Panc1 (cell line): ENCODE results near the gene ZFP36L2.

ENCODE experiments used
- CTCF ChIP-seq: fragments of 450-650 bp; IDR thresholded peaks from 2 replicates; pipeline ENCODE4 v1.5.1; 2017; ENCODE audit warnings: mild to moderate bottlenecking
- POLR2AphosphoS5 ChIP-seq: IDR thresholded peaks from 2 replicates; pipeline ENCODE4 v1.6.1; 2012; ENCODE audit warnings: mild to moderate bottlenecking, low read depth, low read length, moderate library complexity
- SIN3A ChIP-seq: IDR thresholded peaks from 2 replicates; pipeline ENCODE4 v1.6.1; 2012; ENCODE audit warnings: low read depth, mild to moderate bottlenecking, low read length, moderate library complexity, borderline replicate concordance; ENCODE audit not compliant: insufficient read depth
- TCF7L2 ChIP-seq: IDR thresholded peaks from 2 replicates; pipeline ENCODE4 v1.6.1; 2011; ENCODE audit warnings: mild to moderate bottlenecking, low read depth, low read length, inconsistent platforms
- TF ChIP-seq, protein P1 (sequence below), 2 experiments: IDR thresholded peaks; 2 replicates each; pipeline ENCODE4 v1.6.1; 2011 to 2012; ENCODE audit warnings: low read depth in 2 of 2, control low read depth in 1 of 2, low read length in 1 of 2, mild to moderate bottlenecking in 1 of 2, moderate library complexity in 1 of 2; ENCODE audit not compliant: insufficient read depth in 1 of 2

GRCh38 chr2:43241558-43241957 is 15.2 kb upstream of the ZFP36L2 start:
- TF ChIP-seq CTCF (no peak), POLR2AphosphoS5 (no peak), SIN3A (no peak), TCF7L2 (no peak)
- TF ChIP-seq, protein P1, sequence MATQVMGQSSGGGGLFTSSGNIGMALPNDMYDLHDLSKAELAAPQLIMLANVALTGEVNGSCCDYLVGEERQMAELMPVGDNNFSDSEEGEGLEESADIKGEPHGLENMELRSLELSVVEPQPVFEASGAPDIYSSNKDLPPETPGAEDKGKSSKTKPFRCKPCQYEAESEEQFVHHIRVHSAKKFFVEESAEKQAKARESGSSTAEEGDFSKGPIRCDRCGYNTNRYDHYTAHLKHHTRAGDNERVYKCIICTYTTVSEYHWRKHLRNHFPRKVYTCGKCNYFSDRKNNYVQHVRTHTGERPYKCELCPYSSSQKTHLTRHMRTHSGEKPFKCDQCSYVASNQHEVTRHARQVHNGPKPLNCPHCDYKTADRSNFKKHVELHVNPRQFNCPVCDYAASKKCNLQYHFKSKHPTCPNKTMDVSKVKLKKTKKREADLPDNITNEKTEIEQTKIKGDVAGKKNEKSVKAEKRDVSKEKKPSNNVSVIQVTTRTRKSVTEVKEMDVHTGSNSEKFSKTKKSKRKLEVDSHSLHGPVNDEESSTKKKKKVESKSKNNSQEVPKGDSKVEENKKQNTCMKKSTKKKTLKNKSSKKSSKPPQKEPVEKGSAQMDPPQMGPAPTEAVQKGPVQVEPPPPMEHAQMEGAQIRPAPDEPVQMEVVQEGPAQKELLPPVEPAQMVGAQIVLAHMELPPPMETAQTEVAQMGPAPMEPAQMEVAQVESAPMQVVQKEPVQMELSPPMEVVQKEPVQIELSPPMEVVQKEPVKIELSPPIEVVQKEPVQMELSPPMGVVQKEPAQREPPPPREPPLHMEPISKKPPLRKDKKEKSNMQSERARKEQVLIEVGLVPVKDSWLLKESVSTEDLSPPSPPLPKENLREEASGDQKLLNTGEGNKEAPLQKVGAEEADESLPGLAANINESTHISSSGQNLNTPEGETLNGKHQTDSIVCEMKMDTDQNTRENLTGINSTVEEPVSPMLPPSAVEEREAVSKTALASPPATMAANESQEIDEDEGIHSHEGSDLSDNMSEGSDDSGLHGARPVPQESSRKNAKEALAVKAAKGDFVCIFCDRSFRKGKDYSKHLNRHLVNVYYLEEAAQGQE (IDR thresholded peaks at IDR 0.05; ENCODE audit: insufficient read depth in 1 of 2, low read depth in 2 of 2, low read length in 1 of 2) = no peak
